HL-60 (cell line): ENCODE data around the gene TMX4.

Experiments used
- DNase-seq, 2 experiments: peaks; one replicate each; pipeline ENCODE4 v3.0.0-alpha.2; 2010 to 2020; ENCODE audit warnings: low read depth in 1 of 2, low spot score in 1 of 2
- H3K27ac ChIP-seq: fragments of 250-450 bp; sonication (Bioruptor Pico); replicated peaks from 2 replicates; pipeline ENCODE4 v1.5.1; 2020; ENCODE audit warnings: mild to moderate bottlenecking, moderate library complexity
- H3K27me3 ChIP-seq: fragments of 250-450 bp; sonication (Bioruptor Pico); 2 replicates; pipeline ENCODE4 v1.5.1; 2021; ENCODE audit warnings: mild to moderate bottlenecking, moderate library complexity; ENCODE audit not compliant: insufficient read depth, poor library complexity, severe bottlenecking
- H3K4me3 ChIP-seq: replicated peaks from 2 replicates; pipeline ENCODE4 v1.5.1; 2011; ENCODE audit warnings: mild to moderate bottlenecking, control low read depth, low read length; ENCODE audit not compliant: insufficient read depth
- CTCF ChIP-seq: IDR thresholded peaks from one replicate; pipeline ENCODE4 v1.5.1; 2011; ENCODE audit warnings: low read length, control low read depth, inconsistent platforms; ENCODE audit not compliant: insufficient read depth
- GABPA ChIP-seq: IDR thresholded peaks from 2 replicates; pipeline ENCODE4 v1.6.1; 2012; ENCODE audit warnings: low read depth
- POLR2AphosphoS5 ChIP-seq: IDR thresholded peaks from 2 replicates; pipeline ENCODE4 v1.6.1; 2012; ENCODE audit warnings: low read depth
- REST ChIP-seq: IDR thresholded peaks from 2 replicates; pipeline ENCODE4 v1.6.1; 2012; ENCODE audit warnings: low read depth; ENCODE audit not compliant: insufficient replicate concordance
- SPI1 ChIP-seq: IDR thresholded peaks from 2 replicates; pipeline ENCODE4 v1.6.1; 2012; ENCODE audit warnings: low read depth, mild to moderate bottlenecking, borderline replicate concordance

Gene TMX4

GRCh38 chr20:7977709-7978108 is 41.9 kb downstream of the TMX4 start:
- H3K27ac ChIP-seq, result no peak overlapping the region
- no peak overlapping the region for H3K4me3 ChIP-seq
- TF ChIP-seq POLR2AphosphoS5, result no peak
- no peak for TF ChIP-seq CTCF
- TF ChIP-seq GABPA, result no peak
- TF ChIP-seq REST, result no peak
- no peak for TF ChIP-seq SPI1
- no peaks in the 10 kb centered on the region for H3K27me3 ChIP-seq
- no peak for DNase-seq

- Histone ChIP-seq H3K27ac (no peak overlapping the region), H3K4me3 (no peak overlapping the region), H3K27me3 (no peaks in the 10 kb centered on the region)
- TF ChIP-seq GABPA, result no peak
- TF ChIP-seq POLR2AphosphoS5, result no peak
- no peak for TF ChIP-seq CTCF
- no peak for TF ChIP-seq SPI1
- no peak for TF ChIP-seq REST
- no peak for DNase-seq
These were observed 43.6 kb downstream of the TMX4 start for GRCh38 chr20:7975851-7976414.

GRCh38 chr20:7974785-7975435 is 44.7 kb downstream of the TMX4 start:
- Histone ChIP-seq H3K27me3 (no peaks in the 10 kb centered on the region), H3K4me3 (no peak overlapping the region), H3K27ac (no peak overlapping the region)
- no peak for DNase-seq
- TF ChIP-seq REST (no peak), CTCF (no peak), SPI1 (no peak)
